MM.1S (cell line): Measurements from ENCODE around the gene SPEG.

Source experiments
- DNase-seq: peaks from one replicate; pipeline ENCODE4 v3.0.0-alpha.2; 2015
- H2AFZ ChIP-seq: fragments of 300-600 bp; sonication (generic); 2 replicates; pipeline ENCODE4 v1.6.0; 2016; ENCODE audit warnings: antibody characterized with exemption, low read length
- H3F3A ChIP-seq: fragments of 300-600 bp; sonication (generic); 2 replicates; pipeline ENCODE4 v1.6.1; 2016; ENCODE audit warnings: mild to moderate bottlenecking, antibody characterized with exemption, low read length, moderate library complexity, mixed read lengths; ENCODE audit not compliant: insufficient read depth
- H3K27ac ChIP-seq: fragments of 300-600 bp; sonication (generic); 2 replicates; pipeline ENCODE4 v1.5.1; 2016; ENCODE audit warnings: mild to moderate bottlenecking, low read length
- H3K27me3 ChIP-seq: fragments of 300-600 bp; sonication (generic); replicated peaks from 2 replicates; pipeline ENCODE4 v1.6.0; 2016; ENCODE audit warnings: low read length; ENCODE audit not compliant: insufficient read depth
- H3K36me3 ChIP-seq: fragments of 300-600 bp; sonication (generic); replicated peaks from 2 replicates; pipeline ENCODE4 v1.6.1; 2016; ENCODE audit warnings: mild to moderate bottlenecking, low read length, mixed read lengths; ENCODE audit not compliant: insufficient read depth
- H3K4me1 ChIP-seq: fragments of 300-600 bp; sonication (generic); 2 replicates; pipeline ENCODE4 v1.6.1; 2016; ENCODE audit warnings: low read length, mixed read lengths
- H3K4me2 ChIP-seq: fragments of 300-600 bp; sonication (generic); 2 replicates; pipeline ENCODE4 v1.6.0; 2016; ENCODE audit warnings: low read depth, low read length
- H3K4me3 ChIP-seq: fragments of 300-600 bp; sonication (generic); 2 replicates; pipeline ENCODE4 v1.5.1; 2016; ENCODE audit warnings: low read length, mixed read lengths
- H3K79me2 ChIP-seq: fragments of 300-600 bp; sonication (generic); 2 replicates; pipeline ENCODE4 v1.6.1; 2016; ENCODE audit warnings: mixed run types, low read length, mixed read lengths
- H3K9ac ChIP-seq: fragments of 300-600 bp; sonication (generic); 2 replicates; pipeline ENCODE4 v1.6.1; 2016; ENCODE audit warnings: low read length, mixed read lengths
- H3K9me2 ChIP-seq: fragments of 300-600 bp; sonication (generic); replicated peaks from 2 replicates; pipeline ENCODE4 v1.6.1; 2016; ENCODE audit warnings: mild to moderate bottlenecking, low read length, mixed read lengths; ENCODE audit not compliant: insufficient read depth
- H3K9me3 ChIP-seq: fragments of 300-600 bp; sonication (generic); replicated peaks from 2 replicates; pipeline ENCODE4 v1.6.1; 2016; ENCODE audit warnings: mild to moderate bottlenecking, low read length, mixed read lengths; ENCODE audit not compliant: insufficient read depth
- H4K20me1 ChIP-seq: fragments of 300-600 bp; sonication (generic); 2 replicates; pipeline ENCODE4 v1.6.1; 2016; ENCODE audit warnings: mild to moderate bottlenecking, low read length, moderate library complexity, mixed read lengths; ENCODE audit not compliant: insufficient read depth
- CTCF ChIP-seq: fragments of 300-600 bp; sonication (generic); IDR thresholded peaks from 2 replicates; pipeline ENCODE4 v1.5.1; 2016; ENCODE audit warnings: antibody characterized with exemption, low read length, mixed read lengths
- EZH2 ChIP-seq: fragments of 300-600 bp; sonication (generic); optimal IDR thresholded peaks from 2 replicates; pipeline ENCODE3; 2017; ENCODE audit warnings: low read depth, mild to moderate bottlenecking, antibody characterized with exemption, low read length, mixed read lengths
- EZH2phosphoT487 ChIP-seq: fragments of 300-600 bp; sonication (generic); IDR thresholded peaks from 2 replicates; pipeline ENCODE4 v1.6.1; 2018; ENCODE audit warnings: antibody characterized with exemption, low read length

SPEG gene

GRCh38 chr2:219440388-219441256, 6.0 kb downstream of the SPEG start:
- Histone ChIP-seq H3K79me2 (no peaks in the 10 kb centered on the region), H3K36me3 (no peaks in the 10 kb centered on the region), H3K4me3 (no peak overlapping the region), H3K27ac (no peak overlapping the region), H3K9me3 (no peaks in the 10 kb centered on the region), H4K20me1 (no peaks in the 10 kb centered on the region), H3K4me1 (no peaks in the 10 kb centered on the region), H2AFZ (no peak overlapping the region), H3F3A (no peaks in the 10 kb centered on the region), H3K9me2 (no peaks in the 10 kb centered on the region), H3K27me3 (peaks cover 75% of the 10 kb centered on the region), H3K4me2 (no peak overlapping the region), H3K9ac (no peak overlapping the region)
- TF ChIP-seq CTCF, result no peak
- TF ChIP-seq EZH2phosphoT487, result no peak
- no peak for TF ChIP-seq EZH2
- DNase-seq, result no peak

GRCh38 chr2:219441451-219442255, 7.0 kb downstream of the SPEG start:
- no peak overlapping the region for H3K9ac ChIP-seq
- peak; percentile 19 for DNase-seq

More at GRCh38 chr2:219441451-219442255, 7.0 kb downstream of the SPEG start:
- no peaks in the 10 kb centered on the region for H3K4me1 ChIP-seq
- no peaks in the 10 kb centered on the region for H3K9me3 ChIP-seq
- no peaks in the 10 kb centered on the region for H3F3A ChIP-seq
- no peak for TF ChIP-seq EZH2
- TF ChIP-seq CTCF, result no peak
- no peak for TF ChIP-seq EZH2phosphoT487
- H4K20me1 ChIP-seq, result no peaks in the 10 kb centered on the region
- peaks cover 75% of the 10 kb centered on the region for H3K27me3 ChIP-seq
- no peaks in the 10 kb centered on the region for H3K36me3 ChIP-seq
- H3K27ac ChIP-seq, result no peak overlapping the region
- H3K79me2 ChIP-seq, result no peaks in the 10 kb centered on the region
- H3K9me2 ChIP-seq, result no peaks in the 10 kb centered on the region
- H3K4me2 ChIP-seq, result peak overlapping the region; percentile 81
- peak overlapping the region; percentile 41; the same call in 1 of the 2 replicates for H3K4me3 ChIP-seq
- H2AFZ ChIP-seq, result no peak overlapping the region
